Right ventricle myocardium inferior (tissue), 1 donor: ENCODE data around the gene HK1. TPM values are rescaled to one million over a fixed set of nuclear protein-coding genes. Genes with fewer than 3 reads are reported as not detected.
"Not testable (repeated sequence)": the region's sequence is repeated elsewhere in the genome, so short reads cannot be mapped to it uniquely, and the experiment has no call there.

Experiments
- ATAC-seq: fragments of 200-7000 bp; cut with Tn5 transposase; one replicate; pipeline ENCODE4 v1.9.1; 2020; ENCODE audit warnings: mild to moderate bottlenecking, moderate library complexity
- DNase-seq: peaks from one replicate; pipeline ENCODE4 v3.0.0; 2021; ENCODE audit errors: missing footprints
- intact Hi-C: fragments of 100-400 bp; cut with DNase I; formaldehyde crosslinking; loops from one replicate; pipeline ENCODE4 v1.11.0; 2022
- total RNA-seq: library from RNA; stranded (reverse); fragmentation: NEBNext Ultra II Directional; extraction: Animal tissue kit (Norgen Biotek cat#: 25700); gene quantifications from one replicate; pipeline ENCODE4 v1.2.1, GENCODE V29; 2021
- donor health status: DM: no; HTN: yes; CAD: no; lungs with severe emphysema.

Gene HK1
- total RNA-seq, 1 donor from 2014 or later = 186 TPM

DNA sequence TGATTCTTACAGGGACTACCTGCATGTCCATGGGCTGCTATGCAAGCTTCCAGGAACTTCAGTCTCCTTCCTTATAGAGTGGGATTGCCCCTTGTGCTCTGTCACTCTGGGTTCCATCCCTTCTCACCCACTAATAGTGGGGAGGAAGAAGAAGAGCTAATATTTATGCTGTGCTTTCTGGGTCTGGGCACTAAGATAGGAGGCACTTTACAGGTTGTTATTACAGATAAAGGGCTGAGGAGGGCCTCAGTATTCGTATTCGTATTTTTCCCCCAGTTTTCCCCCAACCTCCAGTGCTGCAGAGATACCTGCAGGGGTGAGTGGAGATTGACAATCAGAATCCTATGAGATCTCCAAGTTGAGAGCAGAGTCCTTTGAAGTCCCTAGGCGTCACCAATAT, 14.2 kb downstream of the HK1 start:
- intact Hi-C loops = no loop called here
- DNase-seq (no peak), ATAC-seq (no peak)

DNA sequence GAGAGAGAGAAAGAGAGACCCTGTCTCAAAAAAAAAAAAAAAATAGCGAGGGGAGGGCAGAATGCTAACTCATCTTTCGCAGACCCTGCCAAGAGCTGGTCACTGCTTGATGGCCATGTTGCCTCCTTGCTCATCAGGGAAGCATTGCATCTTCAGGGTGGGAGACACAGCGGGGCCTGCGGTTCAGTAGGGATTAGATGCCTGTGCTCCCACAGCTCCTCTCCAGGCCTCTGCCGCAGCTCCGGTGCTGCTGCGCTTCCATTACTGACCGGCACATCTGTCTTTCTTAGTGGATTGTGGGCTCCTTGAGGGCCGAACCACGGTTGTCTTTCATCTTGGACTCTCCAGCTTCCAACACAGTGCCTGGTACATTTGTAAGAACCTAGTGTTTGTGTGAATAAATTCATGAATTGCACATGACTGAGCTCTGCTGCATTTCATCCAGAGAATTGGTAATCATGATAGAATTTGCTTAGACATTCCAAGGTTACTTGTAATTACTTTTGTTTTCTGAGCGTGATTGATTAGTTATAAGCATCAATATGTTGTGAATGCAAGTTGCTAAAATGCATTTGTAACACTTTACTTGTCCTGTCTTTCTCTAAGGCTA, 16.8 kb downstream of the HK1 start:
- no peak for ATAC-seq
- DNase-seq = no peak

DNA sequence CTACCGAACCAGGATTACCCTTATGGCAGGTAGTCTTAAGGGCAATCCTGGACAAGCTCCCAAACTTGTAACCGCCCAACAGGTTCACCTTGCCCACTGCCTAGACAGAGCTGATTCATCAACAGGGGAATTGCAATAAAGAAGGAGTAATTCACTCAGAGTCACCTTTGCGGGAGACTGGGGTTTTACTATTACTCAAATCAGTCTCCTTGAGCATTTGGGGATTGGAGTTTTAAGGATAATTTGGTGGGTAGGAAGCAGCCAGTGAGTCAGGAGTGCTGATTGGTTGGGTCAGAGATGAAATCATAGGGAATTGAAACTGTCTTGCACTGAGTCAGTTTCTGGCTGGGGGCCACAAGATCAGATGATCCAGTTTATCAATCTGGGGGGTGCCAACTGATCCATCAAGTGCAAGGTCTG, 25.3 kb downstream of the HK1 start:
- ATAC-seq = no peak
- intact Hi-C loops = no loop called here
- DNase-seq = no peak

More for the DNA sequence above, 16.8 kb downstream of the HK1 start:
- intact Hi-C loops = no loop called here

DNA sequence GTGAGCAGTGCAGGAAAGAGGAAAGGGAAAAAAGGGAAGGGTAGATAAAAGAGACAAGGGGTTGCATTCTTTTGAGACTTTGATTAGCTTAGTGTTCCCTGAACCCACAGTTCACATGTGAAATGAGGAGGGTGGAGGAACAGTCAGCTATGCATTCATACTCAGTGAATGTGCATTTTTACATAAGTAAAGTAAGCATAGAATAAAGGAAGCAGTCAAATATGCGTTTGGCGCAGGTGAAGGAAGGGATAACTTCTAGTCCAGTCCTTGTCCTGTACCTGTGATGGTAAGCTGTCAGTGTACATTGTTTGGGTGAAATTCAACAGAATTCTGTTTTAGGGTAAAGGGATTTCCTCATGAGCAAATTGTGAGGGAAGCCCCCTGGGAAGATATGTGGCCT, 28.1 kb downstream of the HK1 start:
- intact Hi-C loops = no loop called here
- no peak for ATAC-seq
- DNase-seq = no peak

DNA sequence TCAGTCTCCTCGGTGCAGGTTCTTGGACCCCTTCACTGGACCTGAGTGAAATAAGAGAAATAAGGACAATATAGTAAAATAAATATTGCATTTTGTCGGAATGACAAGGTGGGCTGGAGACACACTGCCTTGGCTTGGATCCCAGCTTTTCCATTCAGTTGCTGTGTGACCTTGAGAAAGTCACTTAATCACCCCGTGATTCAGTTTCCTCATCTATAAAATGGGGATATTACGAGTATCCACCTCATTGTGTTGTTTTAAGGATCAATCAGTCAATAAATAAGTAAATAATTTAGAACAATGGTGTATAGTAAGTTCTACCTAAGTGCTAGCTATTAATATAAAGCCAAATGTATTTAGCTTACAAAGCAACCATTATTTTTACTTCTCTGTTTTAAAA, 29.1 kb downstream of the HK1 start:
- DNase-seq (no peak), ATAC-seq (no peak)
- intact Hi-C loops = no loop called here

DNA sequence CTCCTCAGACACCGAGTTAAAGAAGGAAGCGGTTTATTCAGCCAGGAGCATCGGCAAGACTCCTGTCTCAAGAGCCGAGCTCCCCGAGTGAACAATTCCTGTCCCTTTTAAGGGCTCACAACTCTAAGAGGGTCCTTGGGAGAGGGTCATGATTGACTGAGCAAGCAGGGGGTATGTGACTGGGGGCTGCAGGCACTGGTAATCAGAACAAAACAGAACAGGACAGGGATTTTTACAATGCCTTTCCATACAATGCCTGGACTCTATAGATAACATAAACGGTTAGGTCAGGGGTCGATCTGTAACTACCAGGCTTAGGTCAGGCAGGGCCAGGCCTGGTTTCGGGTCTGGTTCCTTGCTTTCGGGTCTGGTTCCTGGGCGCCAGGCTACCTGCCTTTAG, 30.0 kb downstream of the HK1 start:
- DNase-seq, intact Hi-C loops, ATAC-seq: not testable (repeated sequence)

DNA sequence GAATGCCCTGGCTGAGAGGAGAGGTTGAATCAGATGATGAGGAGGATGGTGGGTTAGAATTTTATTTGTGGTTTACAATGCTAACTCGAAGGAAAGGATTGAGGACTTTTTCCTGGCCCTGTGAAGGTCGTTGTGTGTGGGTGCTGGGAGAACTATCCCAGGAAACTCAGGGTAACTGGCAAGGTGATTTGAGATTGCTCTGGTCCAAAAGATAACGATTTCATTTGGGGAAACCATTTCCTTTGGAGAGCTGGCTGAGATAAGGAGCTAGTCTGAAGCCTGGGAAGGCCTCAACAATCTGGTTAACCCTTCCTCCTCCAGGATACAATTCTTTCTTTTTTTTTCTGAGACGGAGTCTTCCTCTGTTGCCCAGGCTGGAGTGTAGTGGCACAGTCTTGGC, 33.0 kb downstream of the HK1 start:
- intact Hi-C loops = no loop called here
- ATAC-seq (no peak), DNase-seq (no peak)

DNA sequence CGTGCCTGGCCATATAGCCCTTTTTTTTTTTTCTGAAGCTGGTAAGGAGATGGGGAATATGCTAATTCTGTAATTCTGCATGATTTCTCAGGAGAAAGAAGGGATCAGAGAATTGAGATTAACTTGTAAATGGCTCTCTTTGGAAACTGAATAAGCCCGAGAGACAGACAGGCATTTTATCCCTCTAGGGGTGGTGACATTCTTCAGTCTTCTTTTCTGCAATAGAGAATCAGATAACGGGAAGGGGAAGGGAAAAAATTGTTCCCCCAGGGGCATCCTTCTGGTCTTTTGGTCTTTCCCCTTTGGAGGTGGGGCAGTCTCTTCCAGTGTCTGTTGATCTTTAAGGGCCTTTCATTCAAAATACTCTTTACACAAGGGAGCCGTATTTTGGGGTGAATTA, 34.2 kb downstream of the HK1 start:
- ATAC-seq (no peak), DNase-seq (no peak)
- intact Hi-C loops = no loop called here

DNA sequence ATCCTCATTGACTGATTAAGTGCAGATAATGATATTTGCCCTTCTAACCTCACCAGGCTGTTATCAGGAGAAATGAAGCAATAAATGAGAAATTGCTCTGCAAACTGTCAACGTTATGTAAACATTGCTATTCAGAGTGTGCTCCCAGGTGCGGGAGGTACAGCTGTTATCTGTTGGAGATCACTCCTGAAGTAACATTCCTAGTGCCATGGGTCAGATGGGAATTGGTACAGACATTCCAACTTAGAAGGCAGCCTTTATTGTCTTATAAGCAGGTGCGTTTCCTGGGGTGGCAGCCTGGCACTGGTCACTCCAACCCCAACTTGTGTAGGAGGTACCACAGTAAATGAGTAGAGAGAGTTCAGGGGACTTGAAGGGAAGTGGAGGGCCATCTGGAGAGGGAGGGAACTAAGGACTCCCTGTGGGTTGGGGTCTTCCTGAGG, 36.8 kb downstream of the HK1 start:
- ATAC-seq = no peak
- intact Hi-C loops = loop anchor here (5.0 kb wide), 4 partner anchors 47 to 78 kb away; no protein-coding TSS in a partner anchor
- DNase-seq = no peak

DNA sequence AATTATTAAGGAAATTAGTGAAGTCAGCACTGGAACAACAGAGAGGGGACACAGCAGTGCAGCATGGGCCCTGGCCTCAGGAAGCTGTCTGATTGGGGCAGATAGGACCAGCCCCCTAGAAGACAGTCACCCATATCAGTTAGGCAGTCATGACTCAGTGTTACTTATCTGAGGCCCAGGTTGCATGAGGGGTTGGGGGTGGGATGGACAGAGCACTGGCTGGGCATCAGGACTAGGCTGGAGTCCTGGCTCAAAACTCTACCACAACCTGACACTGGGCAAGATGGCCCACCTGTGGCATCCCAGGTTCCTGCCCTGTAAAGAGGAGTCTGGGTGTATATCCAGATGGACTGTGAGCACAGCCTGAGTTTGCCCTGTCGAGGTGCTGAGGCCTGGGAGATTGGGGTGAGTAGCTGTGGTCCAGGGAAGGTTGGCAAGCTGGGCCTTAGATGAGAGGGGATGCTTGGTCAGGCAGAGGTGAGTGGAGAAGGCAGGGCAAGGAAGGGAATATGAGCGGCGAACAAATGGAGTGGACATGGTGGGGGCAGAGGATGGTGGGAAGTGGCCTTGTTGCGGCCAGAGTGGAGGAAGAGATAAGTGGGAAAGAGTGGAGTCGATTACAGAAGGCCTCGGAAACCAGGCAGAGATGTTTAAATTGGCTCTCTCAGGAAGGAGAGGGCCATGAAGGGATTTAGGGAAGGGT, 37.5 kb downstream of the HK1 start:
- intact Hi-C loops = loop anchor here (5.0 kb wide), 4 partner anchors 47 to 78 kb away; no protein-coding TSS in a partner anchor
- DNase-seq = no peak
- ATAC-seq = no peak

DNA sequence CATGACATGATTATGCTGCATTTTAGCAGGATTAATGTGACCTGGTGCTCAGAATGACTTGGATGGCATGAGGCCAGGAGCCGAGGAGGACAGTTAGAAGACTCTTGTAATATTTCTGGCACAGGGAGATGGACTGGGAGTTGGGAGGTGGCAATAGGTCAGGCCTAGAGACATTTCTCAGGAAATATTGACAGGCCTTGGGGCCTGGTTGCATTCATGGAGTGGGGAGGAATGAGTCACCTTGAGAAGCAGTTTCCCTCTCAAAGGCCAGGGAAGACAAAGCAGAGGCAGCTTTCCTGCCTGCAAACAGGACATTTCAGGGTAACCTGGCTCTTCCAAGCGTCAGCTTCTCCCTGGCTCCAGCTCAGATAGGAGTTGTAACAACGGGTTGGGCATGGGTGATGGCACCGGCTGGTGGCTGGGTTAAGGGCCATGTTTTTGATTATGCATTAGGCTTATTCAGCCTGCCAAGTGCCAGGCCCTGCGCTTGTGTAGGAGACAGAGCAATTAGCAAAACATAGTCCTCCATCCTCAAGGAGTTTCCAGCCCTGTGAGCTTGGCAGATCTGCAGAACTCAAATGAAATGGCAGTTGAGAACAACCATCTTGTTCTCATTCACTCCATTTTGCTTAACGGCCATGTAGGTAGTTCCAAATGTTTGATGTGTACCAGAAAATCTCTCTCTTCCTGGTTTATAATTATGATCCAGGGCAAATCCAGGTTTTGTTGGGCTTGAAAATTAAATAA, 38.2 kb downstream of the HK1 start:
- DNase-seq (no peak), ATAC-seq (no peak)
- intact Hi-C loops = loop anchor here (5.0 kb wide), 4 partner anchors 46 to 79 kb away; no protein-coding TSS in a partner anchor

DNA sequence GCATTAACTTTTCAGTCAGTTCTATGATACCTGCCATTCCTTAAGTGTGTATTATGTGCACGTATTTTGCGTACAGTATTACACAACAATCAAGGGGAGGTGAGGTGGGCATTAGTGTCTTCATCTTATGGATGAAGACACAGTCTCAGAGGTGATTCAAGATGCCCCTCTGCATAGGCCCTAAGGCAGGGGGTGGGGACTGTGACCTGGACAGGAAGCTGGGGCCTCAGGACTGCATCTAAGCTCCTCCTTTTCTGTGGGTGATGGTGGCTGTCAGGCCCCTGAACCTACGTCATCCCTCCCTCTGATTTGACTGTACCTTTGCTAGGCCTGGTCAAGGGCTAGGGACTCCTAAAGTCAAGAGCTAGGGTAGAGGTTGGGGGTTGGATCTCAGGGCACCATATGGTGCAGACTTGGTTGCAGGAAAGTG, 38.9 kb downstream of the HK1 start:
- no peak for ATAC-seq
- intact Hi-C loops = loop anchor here (5.0 kb wide), 4 partner anchors 45 to 80 kb away; no protein-coding TSS in a partner anchor
- DNase-seq = no peak

DNA sequence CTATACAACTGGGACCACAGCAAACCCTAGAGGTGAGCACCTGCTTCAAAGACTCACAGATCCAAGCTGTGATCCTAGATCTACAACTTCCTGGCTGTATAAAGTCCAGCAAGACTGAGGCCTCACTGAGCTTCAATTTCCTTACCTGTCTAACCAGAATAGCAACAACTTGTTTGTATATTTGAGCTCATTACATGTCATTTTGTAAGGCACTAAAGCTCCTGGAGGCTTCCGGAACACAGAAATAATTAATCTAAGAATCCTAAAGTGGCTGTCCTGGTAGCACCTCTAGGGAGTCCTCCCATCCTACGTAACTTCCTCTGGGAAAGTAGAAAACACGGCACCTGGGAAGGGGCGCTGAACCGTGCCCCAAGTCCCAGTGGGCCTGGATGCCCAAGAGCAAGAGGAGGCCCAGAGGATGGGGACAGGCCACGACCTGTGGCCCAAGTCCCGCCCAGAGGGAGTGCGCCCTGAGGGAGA, 39.4 kb downstream of the HK1 start:
- intact Hi-C loops = loop anchor here (5.0 kb wide), 4 partner anchors 45 to 80 kb away; no protein-coding TSS in a partner anchor
- ATAC-seq (peak; percentile 13), DNase-seq (no peak)

DNA sequence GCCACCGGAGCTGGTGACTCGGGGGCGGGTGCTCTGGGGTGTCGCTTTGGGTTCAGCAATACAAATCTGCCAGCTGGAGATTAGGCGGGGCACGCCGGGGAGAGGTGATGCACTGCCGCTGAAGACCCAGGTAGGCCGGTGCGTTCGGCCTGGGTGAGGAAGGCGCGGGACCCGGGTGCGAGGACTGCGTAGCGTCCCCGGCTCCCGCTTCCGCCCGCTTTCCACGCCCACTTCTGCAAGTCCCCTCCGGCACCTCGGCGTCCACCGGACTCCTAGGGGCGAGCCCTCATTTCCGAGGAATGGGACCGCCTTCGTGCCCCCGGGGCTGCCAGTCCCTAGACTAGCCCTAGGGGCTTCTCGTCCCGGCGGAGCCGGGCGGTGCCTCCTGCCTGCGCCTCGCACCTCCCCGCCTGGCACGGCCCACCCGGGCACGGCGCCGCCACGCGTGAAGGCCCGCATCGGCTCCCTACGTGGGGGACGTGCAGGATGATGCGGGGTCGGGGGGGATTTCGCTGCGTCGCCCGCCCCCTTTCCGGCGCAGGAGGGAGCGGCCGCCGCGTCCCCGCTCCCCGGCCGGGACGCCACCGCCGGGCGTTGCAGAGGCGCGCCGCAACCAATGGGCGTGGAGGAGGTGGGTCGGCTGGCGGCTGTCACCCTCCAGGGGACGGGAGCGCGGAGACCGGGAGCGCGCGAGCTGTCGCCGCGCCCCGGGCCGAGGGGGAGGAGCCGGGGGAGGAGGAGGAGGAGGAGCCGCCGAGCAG, 40.0 kb downstream of the HK1 start:
- intact Hi-C loops = loop anchor here (5.0 kb wide), 4 partner anchors 44 to 81 kb away; no protein-coding TSS in a partner anchor
- ATAC-seq (peak; percentile 98), DNase-seq (peak; percentile 96)

DNA sequence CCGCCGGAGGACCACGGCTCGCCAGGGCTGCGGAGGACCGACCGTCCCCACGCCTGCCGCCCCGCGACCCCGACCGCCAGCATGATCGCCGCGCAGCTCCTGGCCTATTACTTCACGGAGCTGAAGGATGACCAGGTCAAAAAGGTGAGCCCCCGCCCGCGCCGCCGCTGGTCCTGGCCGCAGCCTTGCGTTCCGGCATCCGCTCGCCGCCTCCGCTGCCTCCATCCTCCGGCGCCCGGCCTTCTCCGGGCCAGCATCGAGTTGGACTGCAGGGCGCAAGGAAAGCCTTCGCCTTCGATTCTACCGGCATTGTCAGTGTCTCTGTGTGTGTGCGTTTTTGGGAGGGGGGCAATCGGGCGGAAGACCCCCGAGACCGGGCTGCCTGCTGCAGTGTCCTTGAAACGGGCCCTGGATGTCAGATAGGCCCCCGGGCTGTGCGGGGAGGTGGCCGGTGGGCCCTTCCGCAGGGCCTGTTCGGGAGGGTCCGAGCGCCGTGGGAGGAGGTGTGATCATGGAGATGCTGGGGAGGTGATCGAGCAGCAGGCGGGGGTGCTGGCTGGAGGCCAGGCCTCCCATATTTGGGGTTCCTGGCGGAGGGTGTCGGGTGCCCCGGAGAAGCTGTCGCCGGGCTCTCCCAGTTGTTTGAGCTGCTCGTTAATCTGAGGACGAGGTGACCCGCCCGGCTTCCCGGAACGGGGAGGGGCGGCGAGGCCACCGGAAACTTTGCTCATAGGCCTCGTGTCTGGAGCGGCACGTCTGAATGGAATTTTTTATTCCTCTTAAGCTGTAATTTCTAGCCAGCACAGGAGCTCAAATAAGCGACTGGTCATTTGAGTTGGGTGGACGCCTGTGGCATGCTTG, 40.8 kb downstream of the HK1 start:
- peak; percentile 55 for ATAC-seq
- peak; percentile 86 for DNase-seq
- intact Hi-C loops = loop anchor here (5.0 kb wide), 4 partner anchors 43 to 82 kb away; no protein-coding TSS in a partner anchor

DNA sequence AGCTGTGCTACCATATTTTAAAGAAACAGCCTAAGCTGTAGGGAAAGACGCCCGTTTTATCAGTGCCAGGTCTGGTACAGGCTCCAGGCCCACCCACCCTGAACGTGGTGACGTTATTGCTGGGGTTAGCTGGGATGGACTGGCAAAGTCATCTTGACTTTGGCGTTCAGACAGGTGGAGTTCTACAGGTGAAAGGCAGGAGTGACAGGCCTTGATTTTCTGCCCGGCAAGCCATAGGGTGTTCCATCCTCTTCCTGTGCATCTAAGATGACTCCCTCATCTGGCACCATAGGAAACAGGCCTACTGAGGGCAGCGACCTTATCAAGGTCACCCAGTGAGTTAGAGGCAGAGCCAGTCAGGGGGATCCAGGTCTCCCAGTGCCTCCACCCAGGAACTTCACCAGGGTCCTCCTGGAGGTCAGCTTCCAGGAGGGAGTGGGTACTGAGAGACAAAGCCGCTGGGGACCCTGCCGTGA, 41.6 kb downstream of the HK1 start:
- DNase-seq = no peak

DNA sequence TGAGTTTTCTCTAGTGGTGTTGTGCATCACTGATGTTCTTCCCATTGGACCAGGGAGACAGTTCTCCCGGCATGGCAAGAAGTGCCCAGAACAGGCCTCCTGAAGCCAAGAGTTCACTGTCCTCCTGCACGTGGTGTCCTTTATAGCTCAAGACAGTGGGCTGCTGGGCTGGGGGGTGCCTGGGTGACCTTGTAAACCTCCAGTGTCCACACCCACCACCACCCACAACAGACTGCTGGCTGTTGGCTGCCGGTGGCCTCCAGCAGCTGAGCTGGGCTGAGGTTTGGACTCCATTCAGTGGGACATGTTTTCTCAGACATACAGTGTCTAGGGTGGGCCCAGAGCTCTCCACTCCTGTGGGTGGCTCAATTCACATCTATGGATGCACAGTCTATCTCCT, 42.2 kb downstream of the HK1 start:
- ATAC-seq (no peak), DNase-seq (no peak)
- intact Hi-C loops = no loop called here

More for the DNA sequence above, 41.6 kb downstream of the HK1 start:
- intact Hi-C loops = loop anchor here (5.0 kb wide), 4 partner anchors 42 to 83 kb away; no protein-coding TSS in a partner anchor
- ATAC-seq = no peak
